ENCODE measurements around the gene OLAH. TPM values are rescaled to one million over a fixed set of nuclear protein-coding genes. Genes with fewer than 3 reads are reported as not detected.

The OLAH gene
- total RNA-seq, 2 donors from 2014 or later, result 1.3 to 6.6 TPM

- no peaks in the 10 kb centered on the region for H3K9me3 Mint-ChIP-seq
- H3K4me3 Mint-ChIP-seq, result no peak overlapping the region
- H3K4me1 Mint-ChIP-seq, result peaks cover 5% of the 10 kb centered on the region
- H3K36me3 Mint-ChIP-seq (ENCODE audit: low read depth), result peaks cover 15% of the 10 kb centered on the region
- H3K27ac Mint-ChIP-seq, result no peak overlapping the region
- H3K27me3 Mint-ChIP-seq, result no peaks in the 10 kb centered on the region
- no peak for ATAC-seq (replicated peaks)
Measured at GRCh38 chr10:15092855-15093408, 49.2 kb downstream of the OLAH start.

- peaks cover 20% of the 10 kb centered on the region for H3K4me1 Mint-ChIP-seq
- H3K27me3 Mint-ChIP-seq, result no peaks in the 10 kb centered on the region
- H3K36me3 Mint-ChIP-seq (ENCODE audit: low read depth), result peaks cover 45% of the 10 kb centered on the region
- no peaks in the 10 kb centered on the region for H3K9me3 Mint-ChIP-seq
- peak overlapping the region; percentile 100 for H3K27ac Mint-ChIP-seq
- peak; percentile 37 for ATAC-seq (replicated peaks)
- peak overlapping the region; percentile 99 for H3K4me3 Mint-ChIP-seq
Measured at GRCh38 chr10:15096661-15097010, 52.9 kb downstream of the OLAH start.

DNA sequence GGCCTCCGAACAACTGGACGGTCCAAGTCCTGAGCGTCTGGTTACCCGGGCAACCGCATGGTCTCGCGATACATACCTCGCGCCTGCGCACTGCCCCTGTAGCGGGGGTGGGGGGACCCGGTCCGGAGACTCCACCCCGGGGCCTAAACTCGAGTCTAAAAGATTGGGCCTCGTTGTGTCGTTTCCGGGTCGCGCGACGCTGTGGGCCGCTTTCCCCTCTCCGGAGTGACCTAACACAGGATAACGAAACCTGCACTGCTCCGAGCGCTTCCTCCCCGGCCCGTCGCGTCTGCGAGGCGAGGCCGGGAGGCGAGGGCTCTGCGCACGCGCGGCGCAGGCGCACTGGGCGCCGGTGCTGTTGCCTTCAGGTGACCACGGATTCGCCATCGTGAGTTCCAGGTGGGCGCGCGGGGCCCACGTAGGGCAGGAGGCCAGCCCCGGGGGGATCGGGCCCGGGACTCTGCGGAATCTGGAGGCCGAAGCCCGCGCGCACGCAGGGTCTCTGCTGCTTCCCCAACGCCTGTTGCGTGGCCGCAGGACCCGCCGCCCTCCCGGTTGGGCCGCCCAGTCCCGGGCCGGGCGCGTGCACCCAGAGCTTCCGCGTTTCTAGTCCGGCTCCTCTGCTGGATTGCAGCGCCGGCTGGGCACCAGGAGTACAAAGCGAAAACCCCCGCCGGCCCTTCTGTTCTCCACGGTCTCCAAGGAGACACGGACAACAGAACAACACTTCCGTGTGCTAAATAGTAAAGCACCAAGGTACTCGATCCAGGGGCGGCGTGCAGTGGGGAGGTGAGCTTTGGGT, 53.5 kb downstream of the OLAH start, which contains the start of gene RPP38:
TSS of gene RPP38 (plus strand) at position 345 of the 802 bp plus-strand sequence. CDS start 5,960 bp downstream, outside the sequence.
- H3K27me3 Mint-ChIP-seq, result no peaks in the 10 kb centered on the region
- peak; percentile 85 for ATAC-seq (replicated peaks)
- H3K9me3 Mint-ChIP-seq, result no peaks in the 10 kb centered on the region
- peaks cover 50% of the 10 kb centered on the region for H3K36me3 Mint-ChIP-seq (ENCODE audit: low read depth)
- peak within 1 kb of the TSS; percentile 100 for H3K27ac Mint-ChIP-seq
- H3K4me3 Mint-ChIP-seq, result peak within 1 kb of the TSS; percentile 99
- peaks cover 20% of the 10 kb centered on the region for H3K4me1 Mint-ChIP-seq

GRCh38 chr10:15099886-15100285, 56.1 kb downstream of the OLAH start:
- no peaks in the 10 kb centered on the region for H3K9me3 Mint-ChIP-seq
- H3K36me3 Mint-ChIP-seq (ENCODE audit: low read depth), result peaks cover 77% of the 10 kb centered on the region
- H3K4me3 Mint-ChIP-seq, result peak overlapping the region; percentile 41
- no peak for ATAC-seq (replicated peaks)
- peaks cover 20% of the 10 kb centered on the region for H3K4me1 Mint-ChIP-seq
- peak overlapping the region; percentile 81 for H3K27ac Mint-ChIP-seq
- H3K27me3 Mint-ChIP-seq, result no peaks in the 10 kb centered on the region

GRCh38 chr10:15103513-15103912, 59.8 kb downstream of the OLAH start:
- Mint-ChIP-seq H3K4me3 (no peak overlapping the region), H3K36me3 (ENCODE audit: low read depth) (peaks cover 90% of the 10 kb centered on the region), H3K4me1 (peaks cover 15% of the 10 kb centered on the region), H3K9me3 (no peaks in the 10 kb centered on the region), H3K27me3 (no peaks in the 10 kb centered on the region), H3K27ac (no peak overlapping the region)
- ATAC-seq (replicated peaks), result no peak

GRCh38 chr10:15106352-15107013, 62.7 kb downstream of the OLAH start:
- H3K27me3 Mint-ChIP-seq, result no peaks in the 10 kb centered on the region
- peaks cover 94% of the 10 kb centered on the region for H3K36me3 Mint-ChIP-seq (ENCODE audit: low read depth)
- no peak overlapping the region for H3K4me3 Mint-ChIP-seq
- H3K4me1 Mint-ChIP-seq, result no peaks in the 10 kb centered on the region
- no peak overlapping the region for H3K27ac Mint-ChIP-seq
- ATAC-seq (replicated peaks), result peak; percentile 96
- H3K9me3 Mint-ChIP-seq, result no peaks in the 10 kb centered on the region

GRCh38 chr10:15112657-15113056, 68.9 kb downstream of the OLAH start:
- Mint-ChIP-seq H3K27me3 (no peaks in the 10 kb centered on the region), H3K27ac (peak overlapping the region; percentile 71), H3K4me3 (peak overlapping the region; percentile 15), H3K9me3 (no peaks in the 10 kb centered on the region), H3K4me1 (peaks cover 4% of the 10 kb centered on the region), H3K36me3 (ENCODE audit: low read depth) (peaks cover 59% of the 10 kb centered on the region)
- peak; percentile 52 for ATAC-seq (replicated peaks)

- Mint-ChIP-seq H3K9me3 (no peaks in the 10 kb centered on the region), H3K36me3 (ENCODE audit: low read depth) (peaks cover 48% of the 10 kb centered on the region), H3K4me1 (peaks cover 4% of the 10 kb centered on the region), H3K4me3 (no peak overlapping the region), H3K27ac (no peak overlapping the region), H3K27me3 (no peaks in the 10 kb centered on the region)
- ATAC-seq (replicated peaks), result no peak
Measured at GRCh38 chr10:15113766-15114165, 70.0 kb downstream of the OLAH start.

DNA sequence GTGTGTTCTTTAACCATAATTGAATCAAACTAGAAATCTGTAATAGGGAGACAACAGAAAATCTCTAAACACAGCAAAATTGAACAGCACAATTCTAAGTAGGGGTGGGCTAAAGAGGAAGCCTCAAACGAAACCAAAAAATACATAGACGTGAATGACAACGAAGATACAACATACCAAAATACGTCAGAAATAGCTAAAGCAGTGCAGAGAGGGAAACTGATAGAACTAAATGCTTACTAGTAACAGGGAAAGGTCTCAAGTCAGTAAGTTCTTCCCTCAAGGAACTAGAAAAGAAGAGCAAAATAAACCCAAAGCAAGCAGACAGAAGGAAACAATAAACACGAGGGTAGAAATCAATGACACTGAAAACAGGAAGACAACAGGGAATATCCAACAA, 72.5 kb downstream of the OLAH start:
- Mint-ChIP-seq H3K36me3 (ENCODE audit: low read depth) (peaks cover 24% of the 10 kb centered on the region), H3K9me3 (no peaks in the 10 kb centered on the region), H3K27ac (no peak overlapping the region), H3K4me1 (peaks cover 9% of the 10 kb centered on the region), H3K4me3 (no peak overlapping the region), H3K27me3 (no peaks in the 10 kb centered on the region)
- ATAC-seq (replicated peaks), result no peak

GRCh38 chr10:15118615-15119014, 74.9 kb downstream of the OLAH start:
- Mint-ChIP-seq H3K4me1 (peaks cover 11% of the 10 kb centered on the region), H3K9me3 (no peaks in the 10 kb centered on the region), H3K27ac (no peak overlapping the region), H3K36me3 (ENCODE audit: low read depth) (peaks cover 24% of the 10 kb centered on the region), H3K27me3 (no peaks in the 10 kb centered on the region), H3K4me3 (no peak overlapping the region)
- ATAC-seq (replicated peaks), result no peak

- Mint-ChIP-seq H3K27me3 (no peaks in the 10 kb centered on the region), H3K36me3 (ENCODE audit: low read depth) (peaks cover 29% of the 10 kb centered on the region), H3K4me3 (no peak overlapping the region), H3K4me1 (peaks cover 24% of the 10 kb centered on the region), H3K9me3 (no peaks in the 10 kb centered on the region), H3K27ac (no peak overlapping the region)
- no peak for ATAC-seq (replicated peaks)
Measured at GRCh38 chr10:15120523-15120922, 76.8 kb downstream of the OLAH start.

GRCh38 chr10:15121707-15122106, 78.0 kb downstream of the OLAH start:
- Mint-ChIP-seq H3K4me3 (no peak overlapping the region), H3K27ac (peak overlapping the region; percentile 95), H3K27me3 (no peaks in the 10 kb centered on the region), H3K4me1 (peaks cover 24% of the 10 kb centered on the region), H3K9me3 (no peaks in the 10 kb centered on the region), H3K36me3 (ENCODE audit: low read depth) (peaks cover 40% of the 10 kb centered on the region)
- ATAC-seq (replicated peaks), result no peak

DNA sequence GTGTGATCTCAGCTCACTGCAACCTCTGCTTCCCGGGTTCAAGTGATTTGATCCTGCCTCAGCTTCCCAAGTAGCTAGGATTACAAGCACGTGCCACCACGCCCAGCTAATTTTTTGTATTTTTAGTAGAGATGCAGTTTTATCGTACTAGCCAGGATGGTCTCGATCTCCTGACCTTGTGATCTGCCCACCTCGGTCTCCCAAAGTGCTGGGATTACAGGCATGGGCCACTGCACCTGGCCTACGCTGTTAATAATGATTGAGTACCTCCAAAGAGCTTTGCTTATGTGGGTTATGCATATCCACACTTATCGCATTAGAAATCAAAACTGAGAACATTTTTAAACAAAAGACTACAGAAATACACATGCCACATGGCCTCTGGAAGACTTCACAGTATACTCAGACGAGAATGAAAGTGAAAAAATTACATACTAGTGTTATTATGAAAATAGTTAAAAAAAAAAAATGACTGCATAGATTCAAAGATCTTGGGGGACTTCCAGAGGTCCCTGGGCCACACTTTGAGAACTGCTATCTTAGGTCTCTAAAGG, 78.8 kb downstream of the OLAH start:
- ATAC-seq (replicated peaks), result peak; percentile 68
- Mint-ChIP-seq H3K27ac (peak overlapping the region; percentile 95), H3K36me3 (ENCODE audit: low read depth) (peaks cover 45% of the 10 kb centered on the region), H3K9me3 (no peaks in the 10 kb centered on the region), H3K27me3 (no peaks in the 10 kb centered on the region), H3K4me1 (peaks cover 24% of the 10 kb centered on the region), H3K4me3 (peak overlapping the region; percentile 65)

Measured in activated T-helper 17 cell treated with anti-CD3 and anti-CD28 coated beads, Interleukin-2, amount 50 U/mL, for 72 hours (primary cell).